PFSK-1 (cell line): ENCODE results near the gene ELMO3.

Experiments used
- POLR2AphosphoS5 ChIP-seq: IDR thresholded peaks from 2 replicates; pipeline ENCODE4 v1.6.1; 2012; ENCODE audit warnings: low read depth, mild to moderate bottlenecking, control low read depth, low read length, moderate library complexity
- TAF1 ChIP-seq: IDR thresholded peaks from 2 replicates; pipeline ENCODE4 v1.6.1; 2012; ENCODE audit warnings: low read length, control low read depth, borderline replicate concordance; ENCODE audit not compliant: insufficient read depth

- TF ChIP-seq POLR2AphosphoS5, result no peak
- no peak for TF ChIP-seq TAF1
Observed at GRCh38 chr16:67234180-67234597, 35.3 kb downstream of the ELMO3 start.
